GM06990 (cell line): ENCODE data around the gene CCDC187.

Source experiments
- DNase-seq: peaks from one replicate; pipeline ENCODE4 v3.0.0-alpha.2; 2011; ENCODE audit not compliant: insufficient read length; ENCODE audit errors: extremely low read depth
- H3K27me3 ChIP-seq: replicated peaks from 2 replicates; pipeline ENCODE4 v1.6.0; 2011; ENCODE audit warnings: low read length; ENCODE audit not compliant: control insufficient read depth, insufficient read depth
- H3K36me3 ChIP-seq: 2 replicates; pipeline ENCODE4 v1.5.1; 2011; ENCODE audit warnings: low read length; ENCODE audit not compliant: control insufficient read depth, insufficient read depth
- H3K4me3 ChIP-seq: replicated peaks from 2 replicates; pipeline ENCODE4 v1.5.1; 2011; ENCODE audit warnings: low read depth, mild to moderate bottlenecking, control low read depth, low read length
- CTCF ChIP-seq: IDR thresholded peaks from 2 replicates; pipeline ENCODE4 v1.5.1; 2011; ENCODE audit warnings: low read length, control low read depth, mild to moderate bottlenecking, inconsistent platforms; ENCODE audit not compliant: insufficient read depth, poor library complexity, severe bottlenecking

The CCDC187 gene

GRCh38 chr9:136344544-136345280 is 40.8 kb upstream of the CCDC187 start:
- Histone ChIP-seq H3K36me3 (no peaks in the 10 kb centered on the region), H3K4me3 (no peak overlapping the region), H3K27me3 (no peaks in the 10 kb centered on the region)
- no peak for TF ChIP-seq CTCF
- no peak for DNase-seq

- Histone ChIP-seq H3K27me3 (no peaks in the 10 kb centered on the region), H3K36me3 (no peaks in the 10 kb centered on the region)
These were observed 40.0 kb upstream of the CCDC187 start for GRCh38 chr9:136343884-136344269.

DNA sequence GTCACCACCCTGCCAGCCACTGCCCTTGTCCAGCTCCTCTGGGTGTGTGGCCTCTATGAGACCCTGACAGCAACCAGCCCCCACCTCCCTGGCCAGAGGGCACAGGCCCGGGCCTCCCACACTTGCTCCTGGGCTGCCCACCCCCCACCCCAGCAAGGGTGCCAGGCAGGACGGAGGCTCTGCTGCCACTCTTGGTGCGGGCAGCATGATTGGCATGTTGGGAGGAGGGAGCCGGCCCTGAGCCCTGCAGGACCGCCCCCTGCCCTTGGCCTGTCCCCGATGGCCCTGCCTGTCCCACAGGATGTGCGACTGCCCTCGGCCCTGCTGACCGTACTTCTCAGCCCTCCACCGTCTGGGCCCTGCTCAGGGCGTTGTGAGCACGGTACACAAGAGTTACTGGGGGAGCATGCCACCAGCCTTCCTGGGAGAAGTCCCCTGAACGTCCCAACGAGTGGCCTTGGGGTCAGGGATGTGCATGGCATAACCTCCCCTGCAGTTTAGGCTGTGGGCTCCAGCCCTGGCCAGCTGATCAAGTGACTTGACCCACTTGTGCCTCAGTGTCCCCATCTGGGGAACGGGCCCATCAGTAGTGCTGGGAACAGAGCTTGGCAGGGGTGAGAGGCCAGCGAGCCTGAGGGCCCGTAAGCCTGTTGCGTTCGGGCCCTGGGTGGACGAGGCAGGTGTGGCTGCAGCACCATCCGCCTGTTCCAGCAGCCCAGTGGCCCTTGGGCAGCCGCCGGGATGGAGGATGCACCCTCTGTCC is 39.4 kb upstream of the CCDC187 start:
- Histone ChIP-seq H3K27me3 (no peaks in the 10 kb centered on the region), H3K4me3 (no peak overlapping the region), H3K36me3 (no peaks in the 10 kb centered on the region)
- no peak for DNase-seq
- no peak for TF ChIP-seq CTCF

More at GRCh38 chr9:136343884-136344269, 40.0 kb upstream of the CCDC187 start:
- no peak for TF ChIP-seq CTCF
- H3K4me3 ChIP-seq: no peak overlapping the region
- no peak for DNase-seq

DNA sequence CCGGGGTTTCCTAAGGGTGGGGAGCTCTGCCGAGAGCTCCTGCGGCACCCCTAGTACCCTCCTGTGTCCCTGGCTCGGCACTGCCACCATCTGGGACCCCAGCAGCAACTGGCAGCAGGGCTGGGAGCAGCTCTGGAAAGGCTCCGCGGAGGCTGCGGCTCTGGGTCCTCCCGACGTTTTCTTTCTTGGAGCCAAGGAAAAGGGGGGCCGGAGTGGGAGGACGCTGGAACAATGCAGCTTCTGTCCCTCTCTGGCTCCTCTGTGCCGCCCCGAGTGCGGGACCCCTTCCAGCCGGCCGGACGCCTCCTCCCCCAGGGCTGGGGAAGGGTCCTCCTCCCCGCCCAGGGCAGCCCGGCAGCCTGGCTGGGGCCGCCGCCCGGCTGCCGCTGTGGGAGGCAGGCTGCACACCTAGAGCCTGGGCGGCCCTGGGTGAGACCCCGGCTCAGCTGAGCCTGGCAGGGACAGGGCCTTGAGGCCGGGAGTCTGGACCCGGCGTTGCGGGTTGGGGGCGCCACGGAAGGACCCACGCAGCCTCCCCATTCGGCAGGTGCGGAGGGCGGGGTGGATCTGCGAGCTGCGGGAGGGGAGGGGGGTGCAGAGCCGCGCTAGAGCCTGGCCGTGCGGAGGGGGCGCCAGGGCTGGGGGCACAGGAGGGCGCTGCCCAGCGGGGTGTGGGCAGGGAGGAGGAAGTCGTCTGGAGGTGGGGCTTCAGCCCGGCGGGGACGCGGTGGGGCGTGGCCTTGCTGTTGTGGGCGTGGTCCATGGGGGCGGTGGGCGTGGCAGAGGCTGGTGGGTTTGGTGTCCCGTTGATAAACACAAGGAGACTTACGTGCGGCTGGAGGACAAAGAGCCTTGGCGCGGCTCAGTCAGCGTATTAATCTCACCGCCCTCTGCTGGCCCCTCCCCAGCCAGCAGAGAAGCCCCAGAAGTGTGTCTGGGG is 38.6 kb upstream of the CCDC187 start:
- H3K4me3 ChIP-seq: no peak overlapping the region
- no peaks in the 10 kb centered on the region for H3K36me3 ChIP-seq
- no peak for TF ChIP-seq CTCF
- H3K27me3 ChIP-seq: no peaks in the 10 kb centered on the region
- peak; percentile 81 for DNase-seq

GRCh38 chr9:136341769-136342168 is 37.9 kb upstream of the CCDC187 start:
- Histone ChIP-seq H3K27me3 (no peaks in the 10 kb centered on the region), H3K36me3 (no peaks in the 10 kb centered on the region), H3K4me3 (no peak overlapping the region)
- no peak for DNase-seq
- TF ChIP-seq CTCF: no peak
